WTC11 (cell line): Measurements from ENCODE around the gene TPCN2. TPM values are rescaled to one million over a fixed set of nuclear protein-coding genes. Genes with fewer than 3 reads are reported as not detected.
A peak's percentile ranks its signal among the peaks of the same experiment; 100 is the strongest.

Experiments
- ATAC-seq: fragments of 200-7000 bp; cut with Tn5 transposase; 2 replicates; pipeline ENCODE4 v1.10.0; 2021; ENCODE audit warnings: mild to moderate bottlenecking, moderate library complexity
- CTCF ChIA-PET: fragments of 300-600 bp; sonication (Branson Sonifier 250); formaldehyde crosslinking; loops from one replicate; lab custom pipeline; 2021; ENCODE audit warnings: antibody characterized with exemption; lab: Charles Lee
- POLR2A ChIA-PET: fragments of 350-600 bp; sonication (Branson Sonifier 250); formaldehyde crosslinking; loops from one replicate; lab custom pipeline; 2021; ENCODE audit warnings: antibody characterized with exemption; lab: Charles Lee
- DNase-seq: peaks from one replicate; pipeline ENCODE4 v3.0.0; 2021; ENCODE audit warnings: low spot score
- H3K27ac Mint-ChIP-seq: 2 replicates; pipeline ENCODE4 v1.8.0; 2021; ENCODE audit warnings: mixed read lengths
- H3K27me3 Mint-ChIP-seq: 2 replicates; pipeline ENCODE4 v1.8.0; 2021; ENCODE audit warnings: low read depth, mild to moderate bottlenecking, moderate library complexity, mixed read lengths
- H3K36me3 Mint-ChIP-seq: 2 replicates; pipeline ENCODE4 v1.8.0; 2021; ENCODE audit warnings: mixed read lengths
- H3K4me1 Mint-ChIP-seq: 2 replicates; pipeline ENCODE4 v1.8.0; 2022; ENCODE audit warnings: mixed read lengths
- H3K4me3 Mint-ChIP-seq: 2 replicates; pipeline ENCODE4 v1.8.0; 2021; ENCODE audit warnings: mild to moderate bottlenecking, moderate library complexity, mixed read lengths
- H3K9me3 Mint-ChIP-seq: 2 replicates; pipeline ENCODE4 v1.8.0; 2021; ENCODE audit warnings: mixed read lengths
- ATF6 ChIP-seq: sonication (generic); formaldehyde crosslinking; IDR thresholded peaks from 2 replicates; pipeline ENCODE4 v1.8.1; 2023; ENCODE audit warnings: mild to moderate bottlenecking, missing genetic modification reagents
- CBFB ChIP-seq: sonication (generic); formaldehyde crosslinking; IDR thresholded peaks from 2 replicates; pipeline ENCODE4 v1.8.1; 2022; ENCODE audit warnings: mild to moderate bottlenecking, low read depth, missing genetic modification reagents
- CREB1 ChIP-seq: sonication (generic); formaldehyde crosslinking; IDR thresholded peaks from 2 replicates; pipeline ENCODE4 v1.8.0; 2023; ENCODE audit warnings: mild to moderate bottlenecking, missing genetic modification reagents
- CTCF ChIP-seq: fragments of 200-600 bp; IDR thresholded peaks from 2 replicates; pipeline ENCODE4 v1.8.0; 2022; ENCODE audit warnings: antibody characterized with exemption
- FOXK1 ChIP-seq: sonication (generic); formaldehyde crosslinking; IDR thresholded peaks from 2 replicates; pipeline ENCODE4 v1.8.0; 2022; ENCODE audit warnings: mild to moderate bottlenecking, moderate library complexity, missing genetic modification reagents
- GABPB1 ChIP-seq: sonication (generic); formaldehyde crosslinking; IDR thresholded peaks from 2 replicates; pipeline ENCODE4 v1.8.1; 2023; ENCODE audit warnings: mild to moderate bottlenecking, missing genetic modification reagents
- HMGA2 ChIP-seq: fragments of 250-450 bp; sonication (Bioruptor Pico); IDR thresholded peaks from 2 replicates; pipeline ENCODE4 v1.4.0; 2021; ENCODE audit warnings: mild to moderate bottlenecking, moderate library complexity
- IRF2 ChIP-seq: sonication (generic); formaldehyde crosslinking; IDR thresholded peaks from 2 replicates; pipeline ENCODE4 v1.8.0; 2022; ENCODE audit warnings: low read depth, missing genetic modification reagents, borderline replicate concordance
- NFATC4 ChIP-seq: fragments of 250-450 bp; sonication (Bioruptor Pico); IDR thresholded peaks from 2 replicates; pipeline ENCODE4 v1.9.0; 2021; ENCODE audit warnings: mild to moderate bottlenecking
- NR2C2 ChIP-seq: sonication (generic); formaldehyde crosslinking; IDR thresholded peaks from 2 replicates; pipeline ENCODE4 v1.8.0; 2022; ENCODE audit warnings: mild to moderate bottlenecking, missing genetic modification reagents
- SMAD4 ChIP-seq: sonication (generic); formaldehyde crosslinking; IDR thresholded peaks from 2 replicates; pipeline ENCODE4 v1.8.0; 2022; ENCODE audit warnings: mild to moderate bottlenecking, missing genetic modification reagents
- ZNF219 ChIP-seq: sonication (generic); formaldehyde crosslinking; IDR thresholded peaks from 2 replicates; pipeline ENCODE4 v1.8.0; 2023; ENCODE audit warnings: missing genetic modification reagents, mild to moderate bottlenecking, borderline replicate concordance
- ZNF317 ChIP-seq: sonication (generic); formaldehyde crosslinking; IDR thresholded peaks from 2 replicates; pipeline ENCODE4 v1.8.1; 2023; ENCODE audit warnings: low read depth, mild to moderate bottlenecking, moderate library complexity, missing genetic modification reagents, borderline replicate concordance
- ZNF416 ChIP-seq: fragments of 250-450 bp; sonication (Bioruptor Pico); IDR thresholded peaks from 2 replicates; pipeline ENCODE4 v1.9.0; 2021; ENCODE audit warnings: mild to moderate bottlenecking, inconsistent platforms
- ZNF671 ChIP-seq: fragments of 250-450 bp; sonication (Bioruptor Pico); IDR thresholded peaks from 2 replicates; pipeline ENCODE4 v1.8.0; 2021; ENCODE audit warnings: mild to moderate bottlenecking
- total RNA-seq: library from RNA; stranded (reverse); gene quantifications from 3 replicates; pipeline ENCODE4 v1.2.3, GENCODE V29; 2021
- TF ChIP-seq, protein P1 (sequence below): sonication (generic); formaldehyde crosslinking; IDR thresholded peaks from 2 replicates; pipeline ENCODE4 v1.8.0; 2022; ENCODE audit warnings: missing genetic modification reagents
- TF ChIP-seq, protein P2 (sequence below): sonication (generic); formaldehyde crosslinking; conservative IDR thresholded peaks from 2 replicates; pipeline ENCODE4 v1.8.1; 2022; ENCODE audit warnings: mild to moderate bottlenecking, missing genetic modification reagents
- TF ChIP-seq, protein P3 (sequence below): sonication (generic); formaldehyde crosslinking; IDR thresholded peaks from 2 replicates; pipeline ENCODE4 v1.8.0; 2023; ENCODE audit warnings: missing genetic modification reagents
- TF ChIP-seq, protein P4 (sequence below): sonication (generic); formaldehyde crosslinking; IDR thresholded peaks from 2 replicates; pipeline ENCODE4 v1.8.1; 2023; ENCODE audit warnings: mild to moderate bottlenecking, moderate library complexity, missing genetic modification reagents
- TF ChIP-seq, protein P5 (sequence below): sonication (generic); formaldehyde crosslinking; IDR thresholded peaks from 2 replicates; pipeline ENCODE4 v1.8.0; 2023; ENCODE audit warnings: mild to moderate bottlenecking, missing genetic modification reagents

The TPCN2 gene
- total RNA-seq, 1 experiment from 2014 or later, result 24.6 TPM

DNA sequence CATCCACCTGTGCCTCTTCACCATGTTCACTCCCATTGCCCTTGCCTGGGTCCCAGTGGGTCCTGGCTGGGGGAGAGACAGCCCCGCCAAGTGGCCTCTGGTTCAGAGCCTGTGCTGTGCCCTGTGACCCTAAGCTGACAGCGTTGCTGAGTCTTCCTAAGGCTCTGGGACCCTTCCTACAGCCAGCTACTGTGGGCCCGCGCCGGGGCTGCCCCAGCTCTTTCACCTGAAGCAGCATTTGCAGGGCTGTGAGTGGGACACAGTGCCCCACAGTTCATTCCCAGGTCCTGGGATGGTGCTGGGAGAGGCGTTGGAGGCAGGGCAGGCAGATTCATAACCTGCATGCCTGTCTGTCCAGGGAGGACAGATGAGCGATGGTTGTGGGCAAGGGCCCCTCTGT, 10.7 kb downstream of the TPCN2 start:
- Mint-ChIP-seq H3K4me1 (no peaks in the 10 kb centered on the region), H3K9me3 (no peaks in the 10 kb centered on the region)
- DNase-seq, result no peak
- POLR2A ChIA-PET, result no interaction called here
- TF ChIP-seq ATF6 (CRISPR knock-in tag) (no peak), NR2C2 (CRISPR knock-in tag) (no peak), ZNF219 (CRISPR knock-in tag) (no peak)
- TF ChIP-seq, all 79 proteins: peak for 0
- Mint-ChIP-seq H3K4me3 (no peak overlapping the region), H3K27me3 (no peaks in the 10 kb centered on the region), H3K27ac (no peak overlapping the region; the same call in 1 of the 2 replicates), H3K36me3 (no peaks in the 10 kb centered on the region; the same call in 1 of the 2 replicates)
- CTCF ChIA-PET, result interaction anchor here (2.1 kb wide), 1 partner anchor 14 kb away, joined by 6 read pairs; no protein-coding TSS in a partner anchor
- no peak for ATAC-seq

- TF ChIP-seq, protein P1, sequence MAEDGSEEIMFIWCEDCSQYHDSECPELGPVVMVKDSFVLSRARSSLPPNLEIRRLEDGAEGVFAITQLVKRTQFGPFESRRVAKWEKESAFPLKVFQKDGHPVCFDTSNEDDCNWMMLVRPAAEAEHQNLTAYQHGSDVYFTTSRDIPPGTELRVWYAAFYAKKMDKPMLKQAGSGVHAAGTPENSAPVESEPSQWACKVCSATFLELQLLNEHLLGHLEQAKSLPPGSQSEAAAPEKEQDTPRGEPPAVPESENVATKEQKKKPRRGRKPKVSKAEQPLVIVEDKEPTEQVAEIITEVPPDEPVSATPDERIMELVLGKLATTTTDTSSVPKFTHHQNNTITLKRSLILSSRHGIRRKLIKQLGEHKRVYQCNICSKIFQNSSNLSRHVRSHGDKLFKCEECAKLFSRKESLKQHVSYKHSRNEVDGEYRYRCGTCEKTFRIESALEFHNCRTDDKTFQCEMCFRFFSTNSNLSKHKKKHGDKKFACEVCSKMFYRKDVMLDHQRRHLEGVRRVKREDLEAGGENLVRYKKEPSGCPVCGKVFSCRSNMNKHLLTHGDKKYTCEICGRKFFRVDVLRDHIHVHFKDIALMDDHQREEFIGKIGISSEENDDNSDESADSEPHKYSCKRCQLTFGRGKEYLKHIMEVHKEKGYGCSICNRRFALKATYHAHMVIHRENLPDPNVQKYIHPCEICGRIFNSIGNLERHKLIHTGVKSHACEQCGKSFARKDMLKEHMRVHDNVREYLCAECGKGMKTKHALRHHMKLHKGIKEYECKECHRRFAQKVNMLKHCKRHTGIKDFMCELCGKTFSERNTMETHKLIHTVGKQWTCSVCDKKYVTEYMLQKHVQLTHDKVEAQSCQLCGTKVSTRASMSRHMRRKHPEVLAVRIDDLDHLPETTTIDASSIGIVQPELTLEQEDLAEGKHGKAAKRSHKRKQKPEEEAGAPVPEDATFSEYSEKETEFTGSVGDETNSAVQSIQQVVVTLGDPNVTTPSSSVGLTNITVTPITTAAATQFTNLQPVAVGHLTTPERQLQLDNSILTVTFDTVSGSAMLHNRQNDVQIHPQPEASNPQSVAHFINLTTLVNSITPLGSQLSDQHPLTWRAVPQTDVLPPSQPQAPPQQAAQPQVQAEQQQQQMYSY (CRISPR knock-in tag), result no peak
- TF ChIP-seq ZNF317, result no peak
- TF ChIP-seq HMGA2 (CRISPR knock-in tag), result no peak
- no peak for TF ChIP-seq GABPB1
- TF ChIP-seq, protein P2, sequence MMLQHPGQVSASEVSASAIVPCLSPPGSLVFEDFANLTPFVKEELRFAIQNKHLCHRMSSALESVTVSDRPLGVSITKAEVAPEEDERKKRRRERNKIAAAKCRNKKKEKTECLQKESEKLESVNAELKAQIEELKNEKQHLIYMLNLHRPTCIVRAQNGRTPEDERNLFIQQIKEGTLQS (CRISPR knock-in tag), result no peak
- TF ChIP-seq, protein P3, sequence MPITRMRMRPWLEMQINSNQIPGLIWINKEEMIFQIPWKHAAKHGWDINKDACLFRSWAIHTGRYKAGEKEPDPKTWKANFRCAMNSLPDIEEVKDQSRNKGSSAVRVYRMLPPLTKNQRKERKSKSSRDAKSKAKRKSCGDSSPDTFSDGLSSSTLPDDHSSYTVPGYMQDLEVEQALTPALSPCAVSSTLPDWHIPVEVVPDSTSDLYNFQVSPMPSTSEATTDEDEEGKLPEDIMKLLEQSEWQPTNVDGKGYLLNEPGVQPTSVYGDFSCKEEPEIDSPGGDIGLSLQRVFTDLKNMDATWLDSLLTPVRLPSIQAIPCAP (CRISPR knock-in tag), result no peak
- no peak for TF ChIP-seq ZNF416 (CRISPR knock-in tag)
- no peak for TF ChIP-seq IRF2 (CRISPR knock-in tag)
- TF ChIP-seq CTCF, result no peak
- no peak for TF ChIP-seq SMAD4 (CRISPR knock-in tag)
- TF ChIP-seq FOXK1 (CRISPR knock-in tag), result no peak
- TF ChIP-seq NFATC4, result no peak
- no peak for TF ChIP-seq CREB1 (CRISPR knock-in tag)
- TF ChIP-seq CBFB (CRISPR knock-in tag), result no peak
- TF ChIP-seq, protein P4, sequence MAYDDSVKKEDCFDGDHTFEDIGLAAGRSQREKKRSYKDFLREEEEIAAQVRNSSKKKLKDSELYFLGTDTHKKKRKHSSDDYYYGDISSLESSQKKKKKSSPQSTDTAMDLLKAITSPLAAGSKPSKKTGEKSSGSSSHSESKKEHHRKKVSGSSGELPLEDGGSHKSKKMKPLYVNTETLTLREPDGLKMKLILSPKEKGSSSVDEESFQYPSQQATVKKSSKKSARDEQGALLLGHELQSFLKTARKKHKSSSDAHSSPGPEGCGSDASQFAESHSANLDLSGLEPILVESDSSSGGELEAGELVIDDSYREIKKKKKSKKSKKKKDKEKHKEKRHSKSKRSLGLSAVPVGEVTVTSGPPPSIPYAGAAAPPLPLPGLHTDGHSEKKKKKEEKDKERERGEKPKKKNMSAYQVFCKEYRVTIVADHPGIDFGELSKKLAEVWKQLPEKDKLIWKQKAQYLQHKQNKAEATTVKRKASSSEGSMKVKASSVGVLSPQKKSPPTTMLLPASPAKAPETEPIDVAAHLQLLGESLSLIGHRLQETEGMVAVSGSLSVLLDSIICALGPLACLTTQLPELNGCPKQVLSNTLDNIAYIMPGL (CRISPR knock-in tag), result no peak
- TF ChIP-seq ZNF671, result no peak
- TF ChIP-seq, protein P5, sequence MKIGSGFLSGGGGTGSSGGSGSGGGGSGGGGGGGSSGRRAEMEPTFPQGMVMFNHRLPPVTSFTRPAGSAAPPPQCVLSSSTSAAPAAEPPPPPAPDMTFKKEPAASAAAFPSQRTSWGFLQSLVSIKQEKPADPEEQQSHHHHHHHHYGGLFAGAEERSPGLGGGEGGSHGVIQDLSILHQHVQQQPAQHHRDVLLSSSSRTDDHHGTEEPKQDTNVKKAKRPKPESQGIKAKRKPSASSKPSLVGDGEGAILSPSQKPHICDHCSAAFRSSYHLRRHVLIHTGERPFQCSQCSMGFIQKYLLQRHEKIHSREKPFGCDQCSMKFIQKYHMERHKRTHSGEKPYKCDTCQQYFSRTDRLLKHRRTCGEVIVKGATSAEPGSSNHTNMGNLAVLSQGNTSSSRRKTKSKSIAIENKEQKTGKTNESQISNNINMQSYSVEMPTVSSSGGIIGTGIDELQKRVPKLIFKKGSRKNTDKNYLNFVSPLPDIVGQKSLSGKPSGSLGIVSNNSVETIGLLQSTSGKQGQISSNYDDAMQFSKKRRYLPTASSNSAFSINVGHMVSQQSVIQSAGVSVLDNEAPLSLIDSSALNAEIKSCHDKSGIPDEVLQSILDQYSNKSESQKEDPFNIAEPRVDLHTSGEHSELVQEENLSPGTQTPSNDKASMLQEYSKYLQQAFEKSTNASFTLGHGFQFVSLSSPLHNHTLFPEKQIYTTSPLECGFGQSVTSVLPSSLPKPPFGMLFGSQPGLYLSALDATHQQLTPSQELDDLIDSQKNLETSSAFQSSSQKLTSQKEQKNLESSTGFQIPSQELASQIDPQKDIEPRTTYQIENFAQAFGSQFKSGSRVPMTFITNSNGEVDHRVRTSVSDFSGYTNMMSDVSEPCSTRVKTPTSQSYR (CRISPR knock-in tag), result no peak
- Mint-ChIP-seq H3K27ac (peak overlapping the region; percentile 29; the same call in 1 of the 2 replicates), H3K9me3 (no peaks in the 10 kb centered on the region), H3K4me1 (no peaks in the 10 kb centered on the region), H3K36me3 (no peaks in the 10 kb centered on the region), H3K4me3 (no peak overlapping the region), H3K27me3 (no peaks in the 10 kb centered on the region)
- ATAC-seq (no peak), DNase-seq (no peak)
- POLR2A ChIA-PET, result interaction anchor here (0.5 kb wide), 1 partner anchor 91 kb away, joined by 10 read pairs; no protein-coding TSS in a partner anchor
- CTCF ChIA-PET, result no interaction called here
Observed at GRCh38 chr11:69059985-69060384, 11.3 kb downstream of the TPCN2 start.
